ENCODE data around the gene WTAP. TPM values are rescaled to one million over a fixed set of nuclear protein-coding genes. Genes with fewer than 3 reads are reported as not detected.

The WTAP gene
- total and polyA plus RNA-seq, 2 of the 8 experiments (the other 6 are each of a cell fraction or from before 2014, with no cell fraction given), result 32.6 to 120 TPM

DNA sequence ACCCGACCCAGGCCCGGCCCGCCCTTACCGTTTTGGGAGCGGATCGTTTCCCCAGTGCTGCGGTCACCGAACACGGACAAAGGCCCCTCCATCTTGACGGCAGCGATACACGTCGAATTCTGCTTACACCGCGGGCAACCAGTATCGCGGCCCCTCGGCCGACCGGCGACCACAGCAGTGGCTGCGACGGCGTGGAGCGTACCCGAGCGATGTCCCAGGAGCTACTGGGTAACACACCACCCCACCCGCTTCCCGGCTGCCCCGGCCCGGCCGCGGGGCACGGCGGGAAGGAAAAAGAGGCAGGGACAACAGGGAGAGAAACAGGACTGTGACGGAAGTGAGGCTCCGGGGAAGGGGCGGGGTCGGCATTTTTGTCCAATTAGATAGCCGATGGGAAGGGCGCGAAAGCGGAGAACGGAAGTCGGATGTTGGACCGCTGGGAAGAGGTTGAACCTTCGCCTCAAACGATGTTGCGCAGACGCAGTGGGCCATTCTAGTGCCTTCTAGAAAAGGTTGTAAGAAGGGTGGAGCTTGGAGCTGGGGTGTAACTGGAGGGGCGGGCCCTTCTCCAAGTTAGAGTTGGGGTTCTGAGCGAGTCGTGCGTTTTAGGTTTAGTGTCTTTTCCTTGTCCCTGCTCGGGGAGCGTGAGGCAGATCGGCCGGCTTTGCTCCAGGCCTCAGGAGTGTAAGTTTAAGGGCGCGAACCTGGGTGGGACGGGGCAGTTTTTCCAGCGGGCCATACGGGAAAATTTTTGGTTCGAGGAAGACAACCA is 62.3 kb downstream of the WTAP start, which contains the start of gene TCP1:
Gene TCP1 (minus strand): TSS at position 226 of the 772 bp plus-strand sequence. CDS start 134 bp downstream, at position 92.
- Histone ChIP-seq H3K9ac (replicated peaks in 1 of 4; ENCODE audit: extremely low read depth in 1 of 4, low read depth in 3 of 4, low read length in 3 of 4) (peak within 1 kb of the TSS; percentile 96 to 98 (median 97)), H2BK20ac (ENCODE audit: low read length) (no peak within 1 kb of the TSS), H3K79me2 (ENCODE audit: control insufficient read depth in 1 of 2, insufficient read depth in 2 of 2, low read length in 2 of 2) (peaks cover 20 to 85% of the 10 kb centered on the region in 2 experiments), H3K27me3 (replicated peaks in 1 of 4; ENCODE audit: control insufficient read depth in 3 of 4, extremely low read depth in 1 of 4, insufficient read depth in 3 of 4, low read length in 3 of 4) (no peaks in the 10 kb centered on the region), H3K14ac (ENCODE audit: insufficient read length) (no peak within 1 kb of the TSS), H2BK15ac (ENCODE audit: low read length) (no peak within 1 kb of the TSS), H3K79me1 (ENCODE audit: low read depth, low read length) (no peaks in the 10 kb centered on the region; the same call in 1 of the 2 replicates), H2BK12ac (ENCODE audit: low read depth, low read length) (peak within 1 kb of the TSS; percentile 22; the same call in 1 of the 2 replicates), H2AFZ (ENCODE audit: low read length) (0 out of 2 replicates have a peak within 1 kb of the TSS, but pooled peaks have one; percentile 21), H3K18ac (ENCODE audit: extremely low read depth, low read length) (peak within 1 kb of the TSS; percentile 100), H3K9me3 (ENCODE audit: insufficient read depth in 2 of 2, low read depth in 1 of 2, low read length in 1 of 2) (no peaks in the 10 kb centered on the region), H4K8ac (ENCODE audit: extremely low read depth, insufficient read depth, low read length) (peak within 1 kb of the TSS; percentile 98), H2BK120ac (replicated peaks; ENCODE audit: low read depth, low read length) (peak within 1 kb of the TSS; percentile 38), H2AK5ac (ENCODE audit: low read depth, low read length) (no peak within 1 kb of the TSS; the same call in 1 of the 2 replicates), H3K4ac (replicated peaks; ENCODE audit: insufficient read length, low read depth, low read length) (peak within 1 kb of the TSS; percentile 76), H3K4me3 (ENCODE audit: extremely low read depth in 1 of 4, insufficient read depth in 2 of 4, low read depth in 3 of 4, low read length in 4 of 4) (peak within 1 kb of the TSS; percentile 78 to 94 (median 90)), H4K20me1 (replicated peaks in 1 of 2; ENCODE audit: control insufficient read depth in 1 of 2, insufficient read depth in 2 of 2, low read length in 2 of 2) (peaks cover 4 to 9% of the 10 kb centered on the region in 2 experiments), H3K36me3 (ENCODE audit: control insufficient read depth in 2 of 4, insufficient read depth in 4 of 4, low read length in 3 of 4) (peaks cover 6 to 65% (median 28%) of the 10 kb centered on the region in 4 experiments; a peak in 7 of 8 replicates), H4K5ac (ENCODE audit: insufficient read length, low read depth, low read length) (peak within 1 kb of the TSS; percentile 87), H3K56ac (replicated peaks; ENCODE audit: insufficient read length, low read depth, low read length) (peak within 1 kb of the TSS; percentile 98), H3K23me2 (ENCODE audit: low read depth, low read length) (peaks cover 7% of the 10 kb centered on the region), H3K4me1 (replicated peaks in 1 of 4; ENCODE audit: control insufficient read depth in 3 of 4, insufficient read depth in 4 of 4, low read length in 3 of 4) (peaks cover 0 to 12% (median 7%) of the 10 kb centered on the region in 4 experiments; a peak in 4 of 7 replicates), H4K91ac (replicated peaks; ENCODE audit: insufficient read length, low read length) (peak within 1 kb of the TSS; percentile 95), H3K23ac (ENCODE audit: insufficient read length) (no peak within 1 kb of the TSS), H3K4me2 (ENCODE audit: insufficient read depth in 1 of 2, low read depth in 2 of 2, low read length in 2 of 2) (peak within 1 kb of the TSS; percentile 81 to 99), H3K27ac (ENCODE audit: low read depth, low read length) (peak within 1 kb of the TSS; percentile 91), H2BK5ac (ENCODE audit: low read depth, low read length) (peak within 1 kb of the TSS; percentile 98)
- DNase-seq (ENCODE audit: low read depth in 1 of 2, low spot score in 2 of 2) (peak; percentile 96 to 97), FAIRE-seq (peak; percentile 74)
- WGBS, 2 experiments (ENCODE audit: extremely low coverage in 1 of 2, insufficient coverage in 1 of 2, insufficient read length in 1 of 2, insufficient replicate concordance in 2 of 2, low coverage in 1 of 2, low lambda C conversion rate in 2 of 2, missing lambda C conversion rate in 1 of 2), result 3% methylated on average over 50 of the region's 64 CpGs; no CpG with 5 or more reads in 1 of the 2 experiments
- ChIA-PET CTCF (ENCODE audit: partially characterized antibody) (interaction anchor here (0.7 to 2.3 kb wide), 4 partner anchors 14 to 65 kb away, joined by 3 to 11 read pairs (median 4); no protein-coding TSS in a partner anchor), POLR2A (ENCODE audit: partially characterized antibody) (interaction anchor here (0.5 to 5.3 kb wide), 31 partner anchors 9 to 333 kb away, joined by 3 to 80 read pairs (median 6); partner anchors contain the start of genes ACAT2, IGF2R, PNLDC1 and SOD2)
- TF ChIP-seq TAF1 (IDR thresholded peaks at IDR 0.05; ENCODE audit: low read depth, low read length), result peak; percentile 98
- no peak for TF ChIP-seq POU5F1 (IDR thresholded peaks at IDR 0.05; ENCODE audit: low read depth, low read length)
- TF ChIP-seq TBP (IDR thresholded peaks at IDR 0.05; ENCODE audit: low read depth, low read length), result peak; percentile 93
- no peak for TF ChIP-seq EZH2 (IDR thresholded peaks at IDR 0.05; ENCODE audit: low read depth, low read length, severe bottlenecking)
- TF ChIP-seq JUN (IDR thresholded peaks at IDR 0.05; ENCODE audit: low read depth, low read length), result no peak
- no peak for TF ChIP-seq SIX5 (IDR thresholded peaks at IDR 0.05; ENCODE audit: low read depth, low read length)
- TF ChIP-seq TEAD4 (IDR thresholded peaks at IDR 0.05; ENCODE audit: low read depth, low read length), result 0 out of 2 replicates have a peak, but pooled peaks have one; percentile 2
- TF ChIP-seq ATF3 (IDR thresholded peaks at IDR 0.05; ENCODE audit: insufficient read depth, low read depth, low read length), result no peak
- TF ChIP-seq CTBP2 (IDR thresholded peaks at IDR 0.05; ENCODE audit: borderline replicate concordance, insufficient read depth, insufficient read length, low read length), result no peak
- TF ChIP-seq BCL11A (IDR thresholded peaks at IDR 0.05; ENCODE audit: low read depth in 2 of 2, low read length in 2 of 2), result no peak
